Measurements from ENCODE around the gene GPR157. TPM values are rescaled to one million over a fixed set of nuclear protein-coding genes. Genes with fewer than 3 reads are reported as not detected.
"Not testable (repeated sequence)": the region's sequence is repeated elsewhere in the genome, so short reads cannot be mapped to it uniquely, and the experiment has no call there.

Gene GPR157
- total and polyA plus RNA-seq, 8 donors = 0.15 to 16.5 (median 4.5) TPM

DNA sequence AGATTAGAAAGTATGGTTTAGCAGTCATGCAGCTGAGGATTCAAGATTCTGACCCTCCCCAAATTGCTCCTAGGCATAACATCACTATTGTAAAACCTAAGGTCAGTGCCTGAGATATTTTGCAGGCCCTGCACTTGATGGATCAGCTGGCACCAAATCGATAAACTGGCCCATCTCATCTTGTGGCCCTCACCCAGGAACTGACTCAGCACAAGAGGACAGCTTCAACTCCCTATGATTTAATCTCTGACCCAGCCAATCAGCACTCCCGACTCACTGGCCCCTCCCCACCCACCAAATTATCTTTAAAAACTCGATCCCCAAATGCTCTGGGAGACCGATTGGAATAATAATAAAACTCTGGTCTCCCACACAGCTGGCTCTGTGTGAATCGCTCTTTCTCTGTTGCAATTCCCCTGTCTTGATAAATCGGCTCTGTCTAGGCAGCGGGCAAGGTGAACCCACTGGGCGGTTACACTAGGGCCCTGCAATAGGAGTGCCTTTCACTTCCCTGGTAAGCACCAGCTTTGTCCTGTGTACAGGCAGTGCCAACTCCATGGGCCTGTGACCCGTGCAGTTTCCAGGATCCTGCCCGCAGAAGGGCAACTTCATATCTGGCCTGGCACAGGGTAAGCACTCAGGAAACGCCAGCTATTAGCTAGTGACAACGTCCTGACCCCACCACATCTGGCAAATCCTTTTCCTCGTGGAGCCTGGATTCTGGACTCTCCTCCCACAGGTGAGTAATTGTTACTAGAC, 30.8 kb downstream of the GPR157 start:
- no peak for DNase-seq
- no peak overlapping the region for H3K4me3 ChIP-seq
- 74 to 84% (median 82%) methylated on average over 13 of the region's 13 CpGs for WGBS, 5 donors
- no peak overlapping the region for H3K27ac ChIP-seq
- no peak for TF ChIP-seq POLR2A (IDR thresholded peaks at IDR 0.05)
- no peak for TF ChIP-seq EP300 (IDR thresholded peaks at IDR 0.05)
- TF ChIP-seq POLR2AphosphoS5 (IDR thresholded peaks at IDR 0.05) = no peak
- TF ChIP-seq, protein P1, sequence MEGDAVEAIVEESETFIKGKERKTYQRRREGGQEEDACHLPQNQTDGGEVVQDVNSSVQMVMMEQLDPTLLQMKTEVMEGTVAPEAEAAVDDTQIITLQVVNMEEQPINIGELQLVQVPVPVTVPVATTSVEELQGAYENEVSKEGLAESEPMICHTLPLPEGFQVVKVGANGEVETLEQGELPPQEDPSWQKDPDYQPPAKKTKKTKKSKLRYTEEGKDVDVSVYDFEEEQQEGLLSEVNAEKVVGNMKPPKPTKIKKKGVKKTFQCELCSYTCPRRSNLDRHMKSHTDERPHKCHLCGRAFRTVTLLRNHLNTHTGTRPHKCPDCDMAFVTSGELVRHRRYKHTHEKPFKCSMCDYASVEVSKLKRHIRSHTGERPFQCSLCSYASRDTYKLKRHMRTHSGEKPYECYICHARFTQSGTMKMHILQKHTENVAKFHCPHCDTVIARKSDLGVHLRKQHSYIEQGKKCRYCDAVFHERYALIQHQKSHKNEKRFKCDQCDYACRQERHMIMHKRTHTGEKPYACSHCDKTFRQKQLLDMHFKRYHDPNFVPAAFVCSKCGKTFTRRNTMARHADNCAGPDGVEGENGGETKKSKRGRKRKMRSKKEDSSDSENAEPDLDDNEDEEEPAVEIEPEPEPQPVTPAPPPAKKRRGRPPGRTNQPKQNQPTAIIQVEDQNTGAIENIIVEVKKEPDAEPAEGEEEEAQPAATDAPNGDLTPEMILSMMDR (IDR thresholded peaks at IDR 0.05) = no peak
- H3K36me3 ChIP-seq = peaks cover 7 to 17% (median 10%) of the 10 kb centered on the region in 4 donors
- H3K4me1 ChIP-seq = no peaks in the 10 kb centered on the region
- peaks cover 0 to 4% (median 0%) of the 10 kb centered on the region in 4 donors for H3K9me3 ChIP-seq
- no peaks in the 10 kb centered on the region for H3K27me3 ChIP-seq
- intact Hi-C loops (cut with DNase I; ENCODE audit: low total_unique reads) = no loop called here

DNA sequence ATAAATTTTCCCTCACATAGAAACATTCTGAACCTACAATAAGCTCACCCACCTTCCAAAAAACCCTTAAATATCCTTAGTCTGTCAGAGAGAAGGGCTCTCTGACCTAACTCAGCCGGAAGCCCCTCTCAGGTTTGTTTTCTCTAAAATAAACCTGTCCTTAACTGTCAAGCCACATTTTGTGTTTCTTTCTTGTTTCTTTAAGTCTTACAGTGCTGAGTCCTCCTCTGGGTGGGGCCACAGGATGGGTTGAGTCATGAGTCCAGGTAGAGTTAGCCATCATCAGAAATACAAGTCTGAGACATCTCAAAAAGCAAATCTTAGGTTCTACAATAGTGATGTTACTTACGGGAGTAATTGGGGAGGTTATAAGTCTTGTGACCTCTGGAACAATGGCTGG, 33.1 kb downstream of the GPR157 start:
- Histone ChIP-seq H3K27me3 (no peaks in the 10 kb centered on the region), H3K4me3 (no peak overlapping the region), H3K4me1 (no peaks in the 10 kb centered on the region), H3K27ac (no peak overlapping the region), H3K36me3 (no peaks in the 10 kb centered on the region), H3K9me3 (peaks cover 0 to 4% (median 0%) of the 10 kb centered on the region in 4 donors)
- TF ChIP-seq POLR2AphosphoS5 (IDR thresholded peaks at IDR 0.05) (no peak), POLR2A (IDR thresholded peaks at IDR 0.05) (no peak), EP300 (IDR thresholded peaks at IDR 0.05) (no peak)
- TF ChIP-seq, protein P1 (IDR thresholded peaks at IDR 0.05) = no peak
- WGBS, 5 donors = 85 to 94% (median 86%) methylated on average over 2 of the region's 2 CpGs
- intact Hi-C loops (cut with DNase I; ENCODE audit: low total_unique reads) = no loop called here
- DNase-seq = no peak

DNA sequence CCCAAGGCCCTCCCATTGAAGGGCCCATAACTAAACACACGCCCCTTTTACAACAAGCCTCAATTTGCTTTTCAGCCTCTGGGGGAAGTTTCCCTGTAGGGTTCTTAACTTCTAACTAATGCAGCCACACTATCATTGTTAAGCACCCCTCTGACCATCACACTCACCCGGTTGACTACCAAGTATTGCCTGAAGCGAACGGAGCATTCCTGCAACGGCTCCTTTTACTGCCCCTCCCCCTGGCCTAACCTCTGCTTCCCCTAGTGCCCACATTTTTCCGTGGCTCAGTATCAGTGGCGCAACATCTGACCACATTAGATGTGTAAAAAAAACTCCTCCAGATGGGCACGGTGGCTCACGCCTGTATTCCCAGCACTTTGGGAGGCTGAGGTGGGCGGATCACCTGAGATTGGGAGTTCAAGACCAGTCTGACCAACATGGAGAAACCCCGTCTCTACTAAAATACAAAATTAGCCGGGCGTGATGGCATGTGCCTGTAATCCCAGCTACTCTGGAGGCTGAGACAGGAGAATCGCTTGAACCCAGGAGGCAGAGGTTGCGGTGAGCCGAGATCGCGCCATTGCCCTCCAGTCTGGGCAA, 34.8 kb downstream of the GPR157 start:
- H3K4me3 ChIP-seq; intact Hi-C loops (cut with DNase I; ENCODE audit: low total_unique reads); H3K9me3 ChIP-seq; H3K27me3 ChIP-seq; H3K4me1 ChIP-seq; DNase-seq; H3K27ac ChIP-seq; H3K36me3 ChIP-seq: not testable (repeated sequence)
- 79 to 88% (median 86%) methylated on average over 18 of the region's 18 CpGs for WGBS, 5 donors

DNA sequence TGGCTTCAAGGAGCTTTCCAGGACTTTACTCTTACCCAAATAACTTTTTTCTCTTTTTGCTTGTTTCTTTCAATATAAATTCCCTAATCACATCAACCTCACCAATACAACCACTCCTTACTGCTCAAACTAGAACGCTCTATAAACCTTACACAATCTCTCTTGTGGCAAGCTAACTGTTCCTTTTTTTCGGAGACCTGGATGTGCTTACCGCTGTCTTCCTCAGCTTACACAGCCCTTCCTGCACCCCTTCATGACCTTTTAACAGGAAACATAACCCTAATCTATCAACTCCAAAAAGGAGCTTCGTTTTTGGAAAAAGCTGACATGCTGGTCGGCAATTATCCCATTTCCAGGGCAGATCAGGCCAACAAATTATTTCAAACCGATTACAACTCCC, 35.3 kb downstream of the GPR157 start:
- Histone ChIP-seq H3K27ac (no peak overlapping the region), H3K27me3 (no peaks in the 10 kb centered on the region), H3K9me3 (peaks cover 0 to 4% (median 0%) of the 10 kb centered on the region in 4 donors), H3K4me1 (no peaks in the 10 kb centered on the region), H3K4me3 (no peak overlapping the region), H3K36me3 (no peaks in the 10 kb centered on the region)
- DNase-seq = no peak
- no peak for TF ChIP-seq EP300 (IDR thresholded peaks at IDR 0.05)
- no peak for TF ChIP-seq POLR2AphosphoS5 (IDR thresholded peaks at IDR 0.05)
- TF ChIP-seq, protein P1 (IDR thresholded peaks at IDR 0.05) = no peak
- TF ChIP-seq POLR2A (IDR thresholded peaks at IDR 0.05) = no peak
- intact Hi-C loops (cut with DNase I; ENCODE audit: low total_unique reads) = no loop called here
- WGBS, 5 donors = 66 to 78% (median 71%) methylated on average over 6 of the region's 6 CpGs

DNA sequence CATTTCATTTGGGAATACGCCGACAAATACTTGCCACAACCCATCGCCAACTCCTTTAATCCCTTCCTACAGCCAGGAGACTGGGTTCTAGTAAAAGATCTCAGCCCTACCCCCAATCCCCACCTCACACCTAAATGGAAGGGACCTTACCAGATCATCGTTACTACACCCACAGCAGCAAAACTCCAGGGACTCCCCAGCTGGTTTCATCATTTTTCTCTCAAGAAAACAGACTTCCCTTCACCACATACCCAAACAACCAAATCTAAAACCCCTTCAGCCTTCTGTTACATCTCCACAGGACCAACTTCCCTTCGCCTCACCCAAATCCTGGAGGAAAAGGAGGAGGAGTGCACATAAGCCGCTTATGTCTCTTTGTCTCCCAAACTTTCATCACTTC, 35.8 kb downstream of the GPR157 start:
- no peaks in the 10 kb centered on the region for H3K36me3 ChIP-seq
- no peaks in the 10 kb centered on the region for H3K4me1 ChIP-seq
- H3K9me3 ChIP-seq = peaks cover 0 to 4% (median 0%) of the 10 kb centered on the region in 4 donors
- TF ChIP-seq POLR2AphosphoS5 (IDR thresholded peaks at IDR 0.05) (no peak), EP300 (IDR thresholded peaks at IDR 0.05) (no peak), POLR2A (IDR thresholded peaks at IDR 0.05) (no peak)
- TF ChIP-seq, protein P1 (IDR thresholded peaks at IDR 0.05) = no peak
- intact Hi-C loops (cut with DNase I; ENCODE audit: low total_unique reads) = no loop called here
- no peak for DNase-seq
- H3K27ac ChIP-seq = no peak overlapping the region
- H3K4me3 ChIP-seq = no peak overlapping the region
- H3K27me3 ChIP-seq = peaks cover 0 to 2% (median 0%) of the 10 kb centered on the region in 3 donors
- WGBS, 5 donors = 76 to 92% (median 83%) methylated on average over 6 of the region's 6 CpGs
